HEK293T (cell line): ENCODE results near the gene LRIG2.

Experiments
- CTCF ChIA-PET: fragments of 350-600 bp; formaldehyde crosslinking; extraction: SDS; loops from one replicate; lab custom pipeline; 2021; ENCODE audit warnings: antibody characterized with exemption, inconsistent platforms; lab: Yijun Ruan, JAX
- POLR2A ChIA-PET: fragments of 350-600 bp; formaldehyde crosslinking; extraction: SDS; loops from one replicate; lab custom pipeline; 2020; ENCODE audit warnings: antibody characterized with exemption, inconsistent platforms; lab: Yijun Ruan, JAX
- DNase-seq: peaks from one replicate; pipeline ENCODE4 v3.0.0; 2012; ENCODE audit warnings: mixed read lengths; ENCODE audit errors: extremely low spot score
- ARNT ChIP-seq: fragments of 450-650 bp; IDR thresholded peaks from 2 replicates; pipeline ENCODE4 v1.6.1; 2017; ENCODE audit warnings: mild to moderate bottlenecking
- BHLHE40 ChIP-seq: fragments of 450-650 bp; IDR thresholded peaks from 2 replicates; pipeline ENCODE4 v1.6.1; 2016; ENCODE audit warnings: mild to moderate bottlenecking, moderate library complexity, borderline replicate concordance
- CTBP1 ChIP-seq: fragments of 450-650 bp; IDR thresholded peaks from 2 replicates; pipeline ENCODE4 v1.6.1; 2016; ENCODE audit warnings: borderline replicate concordance
- ELF4 ChIP-seq: fragments of 450-650 bp; IDR thresholded peaks from 2 replicates; pipeline ENCODE4 v1.6.1; 2017; ENCODE audit warnings: antibody characterized with exemption
- FOXA1 ChIP-seq: fragments of 450-650 bp; IDR thresholded peaks from 2 replicates; pipeline ENCODE4 v1.6.1; 2016; ENCODE audit warnings: mild to moderate bottlenecking
- FOXK2 ChIP-seq: fragments of 450-650 bp; IDR thresholded peaks from 2 replicates; pipeline ENCODE4 v1.6.1; 2016; ENCODE audit warnings: mild to moderate bottlenecking
- FOXM1 ChIP-seq: fragments of 450-650 bp; IDR thresholded peaks from 2 replicates; pipeline ENCODE4 v1.6.1; 2017; ENCODE audit warnings: mild to moderate bottlenecking, borderline replicate concordance
- HDGF ChIP-seq: fragments of 450-650 bp; IDR thresholded peaks from 2 replicates; pipeline ENCODE4 v1.6.1; 2017; ENCODE audit warnings: antibody characterized with exemption, borderline replicate concordance
- L3MBTL2 ChIP-seq: fragments of 450-650 bp; conservative IDR thresholded peaks from 2 replicates; pipeline ENCODE4 v1.6.1; 2016; ENCODE audit warnings: mild to moderate bottlenecking
- LEF1 ChIP-seq: fragments of 450-650 bp; IDR thresholded peaks from 2 replicates; pipeline ENCODE4 v1.6.1; 2017; ENCODE audit warnings: mild to moderate bottlenecking, borderline replicate concordance
- NFRKB ChIP-seq: fragments of 450-650 bp; IDR thresholded peaks from 2 replicates; pipeline ENCODE4 v1.6.1; 2016; ENCODE audit warnings: mild to moderate bottlenecking, moderate library complexity
- SP1 ChIP-seq: fragments of 450-650 bp; IDR thresholded peaks from 2 replicates; pipeline ENCODE4 v1.6.1; 2017
- SUZ12 ChIP-seq: fragments of 450-650 bp; IDR thresholded peaks from 2 replicates; pipeline ENCODE4 v1.6.1; 2016; ENCODE audit warnings: mild to moderate bottlenecking
- TARDBP ChIP-seq: fragments of 450-650 bp; IDR thresholded peaks from 2 replicates; pipeline ENCODE4 v1.6.1; 2016
- ZNF384 ChIP-seq: fragments of 450-650 bp; IDR thresholded peaks from 2 replicates; pipeline ENCODE4 v1.6.1; 2016
- TF ChIP-seq, protein P1 (sequence below): fragments of 450-650 bp; IDR thresholded peaks from 2 replicates; pipeline ENCODE4 v1.6.1; 2016

The LRIG2 gene

DNA sequence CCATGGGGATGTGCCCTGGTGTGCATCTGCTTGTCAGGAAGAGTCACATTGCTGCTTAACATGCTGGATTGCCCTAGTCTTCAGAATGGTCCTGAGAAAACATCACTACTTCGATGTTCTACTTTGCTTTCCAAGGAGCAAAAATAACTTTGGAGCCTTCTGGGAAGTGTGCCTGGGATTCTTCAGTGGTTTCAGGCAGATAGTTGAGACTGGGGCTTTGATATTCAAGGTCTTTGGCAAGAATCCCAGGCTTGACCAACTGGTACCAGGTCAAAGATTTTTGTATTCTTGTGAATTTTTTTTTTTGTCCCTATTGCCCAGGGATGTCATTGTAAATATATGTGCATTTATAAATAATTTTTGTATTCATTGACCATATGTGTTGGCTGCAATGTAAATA, 51.4 kb downstream of the LRIG2 start:
- ChIA-PET CTCF (no interaction called here), POLR2A (no interaction called here)
- TF ChIP-seq SP1 (no peak), ARNT (no peak), CTBP1 (no peak), LEF1 (no peak), NFRKB (no peak), TARDBP (no peak), HDGF (no peak), FOXA1 (no peak), FOXM1 (no peak), SUZ12 (no peak), FOXK2 (no peak), L3MBTL2 (no peak), ELF4 (no peak), BHLHE40 (no peak), ZNF384 (no peak)
- TF ChIP-seq, protein P1, sequence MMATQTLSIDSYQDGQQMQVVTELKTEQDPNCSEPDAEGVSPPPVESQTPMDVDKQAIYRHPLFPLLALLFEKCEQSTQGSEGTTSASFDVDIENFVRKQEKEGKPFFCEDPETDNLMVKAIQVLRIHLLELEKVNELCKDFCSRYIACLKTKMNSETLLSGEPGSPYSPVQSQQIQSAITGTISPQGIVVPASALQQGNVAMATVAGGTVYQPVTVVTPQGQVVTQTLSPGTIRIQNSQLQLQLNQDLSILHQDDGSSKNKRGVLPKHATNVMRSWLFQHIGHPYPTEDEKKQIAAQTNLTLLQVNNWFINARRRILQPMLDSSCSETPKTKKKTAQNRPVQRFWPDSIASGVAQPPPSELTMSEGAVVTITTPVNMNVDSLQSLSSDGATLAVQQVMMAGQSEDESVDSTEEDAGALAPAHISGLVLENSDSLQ, result no peak
- DNase-seq, result no peak

DNA sequence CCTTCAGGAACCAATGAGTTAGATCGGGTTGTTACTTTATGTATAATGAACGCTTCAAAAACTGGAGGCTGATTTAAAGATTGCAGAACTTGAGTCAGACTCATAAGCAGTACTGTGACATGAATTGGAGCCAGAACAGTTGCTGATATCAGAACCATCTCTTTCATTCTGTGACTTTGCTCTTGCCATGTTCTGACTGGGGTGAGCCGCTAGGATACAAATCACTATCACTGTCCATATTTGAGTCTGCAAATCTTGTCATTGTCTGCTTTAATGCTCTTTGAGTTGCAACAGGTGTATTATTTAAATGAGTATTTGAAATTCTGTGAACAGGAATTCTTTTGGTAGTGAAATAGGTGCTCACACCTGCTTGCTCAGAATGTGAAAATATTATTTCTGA, 52.5 kb downstream of the LRIG2 start:
- CTCF ChIA-PET, result interaction anchor here (0.6 kb wide), 1 partner anchor 94 kb away, joined by 6 read pairs; no protein-coding TSS in a partner anchor
- POLR2A ChIA-PET, result no interaction called here
- DNase-seq, result no peak
- no peak for TF ChIP-seq L3MBTL2
- TF ChIP-seq SP1, result no peak
- no peak for TF ChIP-seq FOXA1
- no peak for TF ChIP-seq BHLHE40
- no peak for TF ChIP-seq FOXK2
- no peak for TF ChIP-seq LEF1
- TF ChIP-seq, protein P1, result no peak
- no peak for TF ChIP-seq CTBP1
- TF ChIP-seq SUZ12, result no peak
- TF ChIP-seq ARNT, result no peak
- no peak for TF ChIP-seq ELF4

DNA sequence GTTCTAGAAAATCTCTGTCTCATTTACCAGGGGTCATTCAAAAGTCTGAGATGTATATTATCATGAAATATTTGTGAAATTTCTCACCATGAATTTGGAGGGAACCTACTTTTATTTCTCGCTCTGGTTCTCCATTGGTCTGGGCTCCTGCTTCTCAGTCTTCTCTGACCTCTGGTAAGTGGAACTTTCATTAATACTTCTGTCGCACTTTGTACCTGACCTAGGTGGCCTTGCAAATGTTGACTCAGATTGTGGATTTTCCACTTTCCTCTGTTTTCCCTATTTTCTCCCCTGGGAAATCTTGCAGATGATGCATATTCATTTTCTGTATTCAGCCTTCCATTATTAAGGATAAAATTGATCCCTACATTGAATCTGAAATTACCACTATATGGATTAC, 53.2 kb downstream of the LRIG2 start:
- ChIA-PET POLR2A (no interaction called here), CTCF (interaction anchor here (0.6 kb wide), 1 partner anchor 143 kb away, joined by 3 read pairs; no protein-coding TSS in a partner anchor)
- DNase-seq, result no peak
- TF ChIP-seq SUZ12 (no peak), CTBP1 (no peak), ARNT (no peak), NFRKB (no peak), LEF1 (no peak), FOXA1 (no peak), SP1 (no peak), FOXM1 (no peak), ZNF384 (no peak), L3MBTL2 (no peak), BHLHE40 (no peak), FOXK2 (no peak), ELF4 (no peak), HDGF (no peak), TARDBP (no peak)

DNA sequence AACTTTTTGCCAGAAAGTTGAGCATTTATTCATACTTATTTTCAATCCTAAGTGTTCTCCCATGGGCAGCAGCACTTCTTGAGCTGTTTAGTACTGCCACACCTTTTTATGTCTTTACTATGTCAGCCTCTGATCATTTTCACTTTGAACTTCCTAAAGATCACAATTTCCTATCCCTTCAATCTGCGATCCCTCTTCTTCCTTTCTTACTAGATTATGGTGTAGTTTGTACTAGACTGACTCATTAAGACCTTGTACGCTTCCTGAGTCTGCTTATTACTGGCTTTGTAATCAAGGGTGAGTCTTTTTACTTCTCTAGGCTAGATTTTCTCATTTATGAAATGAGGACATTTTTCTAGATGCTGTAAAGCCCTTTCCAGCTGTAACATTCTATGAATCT, 55.1 kb downstream of the LRIG2 start:
- POLR2A ChIA-PET, result no interaction called here
- CTCF ChIA-PET, result no interaction called here
- no peak for DNase-seq
- TF ChIP-seq FOXM1 (no peak), BHLHE40 (no peak), FOXA1 (no peak), ELF4 (no peak), FOXK2 (no peak), TARDBP (no peak), HDGF (no peak), SP1 (no peak), L3MBTL2 (no peak), SUZ12 (no peak), LEF1 (no peak), NFRKB (no peak), ARNT (no peak), CTBP1 (no peak), ZNF384 (no peak)
- TF ChIP-seq, protein P1, result no peak

DNA sequence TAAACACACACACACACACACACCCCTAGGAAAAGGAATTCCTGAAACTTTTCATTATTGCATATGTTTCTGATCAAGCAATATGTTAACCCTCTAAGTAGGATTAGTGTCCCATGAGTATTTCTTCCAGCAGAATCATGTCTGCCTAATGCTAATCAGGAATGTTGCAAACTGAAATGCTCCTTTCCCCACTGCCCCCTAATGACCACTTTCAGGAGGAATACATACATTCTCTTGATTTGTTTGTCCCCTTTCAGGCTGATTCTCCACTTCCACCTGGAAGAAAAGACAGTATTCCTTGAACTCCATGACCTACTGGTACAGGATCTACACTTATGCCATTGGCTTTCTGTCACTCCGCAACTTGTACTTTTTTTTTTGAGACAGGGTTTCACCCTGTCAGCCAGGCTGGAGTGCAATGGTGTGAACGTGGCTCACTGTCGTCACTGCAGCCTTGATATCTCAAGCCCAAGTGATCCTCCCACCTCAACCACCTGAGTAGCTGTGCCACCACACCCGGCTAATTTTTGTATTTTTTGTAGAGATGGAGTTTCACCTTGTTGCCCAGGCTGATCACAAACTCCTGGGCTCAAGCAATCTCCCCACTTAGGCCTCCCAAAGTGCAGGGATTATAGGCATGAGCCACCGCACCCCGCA, 56.7 kb downstream of the LRIG2 start:
- no peak for TF ChIP-seq HDGF
- TF ChIP-seq FOXA1, result no peak
- TF ChIP-seq FOXM1, result no peak
- TF ChIP-seq ELF4, result no peak
- no peak for TF ChIP-seq NFRKB
- TF ChIP-seq SP1, result no peak
- TF ChIP-seq ARNT, result no peak
- TF ChIP-seq CTBP1, result no peak
- no peak for TF ChIP-seq FOXK2
- TF ChIP-seq L3MBTL2, result no peak
- TF ChIP-seq SUZ12, result no peak
- no peak for TF ChIP-seq ZNF384
- TF ChIP-seq, protein P1, result no peak
- DNase-seq, result no peak
- ChIA-PET CTCF (no interaction called here), POLR2A (interaction anchor here (0.6 kb wide), 1 partner anchor 276 kb away, joined by 3 read pairs; no protein-coding TSS in a partner anchor)
